H1 (cell line): Measurements from ENCODE around the gene TELO2. TPM values are rescaled to one million over a fixed set of nuclear protein-coding genes. Genes with fewer than 3 reads are reported as not detected.

ENCODE experiments used
- EZH2 ChIP-seq: fragments of 200-600 bp; sonication (generic); IDR thresholded peaks from 2 replicates; pipeline ENCODE4 v1.7.1; 2012; ENCODE audit warnings: low read depth, mild to moderate bottlenecking, moderate library complexity, low read length, inconsistent platforms; ENCODE audit not compliant: severe bottlenecking
- SP4 ChIP-seq: IDR thresholded peaks from 2 replicates; pipeline ENCODE4 v1.6.1; 2012; ENCODE audit warnings: low read length, inconsistent platforms
- TAF1 ChIP-seq: IDR thresholded peaks from 2 replicates; pipeline ENCODE4 v1.6.1; 2011; ENCODE audit warnings: mild to moderate bottlenecking, low read depth, low read length
- polyA plus RNA-seq, 7 experiments: library from polyadenylated mRNA; depleted of rRNA in 3 of 7; stranded (reverse) in 5 of 7; unstranded in 2 of 7; fragments of >200 nt in 5 of 7; fragments of 200-250 nt in 2 of 7; gene quantifications; 1 replicate in 5 of 7; 2 replicates in 1 of 7; 4 replicates in 1 of 7; pipeline versions ENCODE4 v1.2.1 to v1.2.3, GENCODE V29; 2011 to 2013; ENCODE audit warnings: missing spikeins in 2 of 7, mixed read lengths in 2 of 7
- total RNA-seq: library from RNA; stranded (reverse); fragmentation: NEBNext Ultra II Directional; extraction: Animal tissue kit (Norgen Biotek cat#: 25700); gene quantifications from 2 replicates; pipeline ENCODE4 v1.2.1, GENCODE V29; 2021

Gene TELO2
- total and polyA plus RNA-seq, 2 of the 8 experiments (the other 6 are each of a cell fraction or from before 2014, with no cell fraction given), result 39.3 to 64.8 TPM

GRCh38 chr16:1452530-1452929 lies 40.6 kb upstream of the TELO2 start (continued):
- TF ChIP-seq EZH2 (no peak), TAF1 (no peak), SP4 (no peak)
